Hematopoietic multipotent progenitor cell treated with erythropoietin and hydrocortisone succinate and interleukin-3 and kit ligand, for 8 days (in vitro differentiated cells): Measurements from ENCODE around the gene FSHR.

Experiments
- DNase-seq: peaks from one replicate; pipeline ENCODE4 v3.0.0-alpha.2; 2015

Gene FSHR

DNA sequence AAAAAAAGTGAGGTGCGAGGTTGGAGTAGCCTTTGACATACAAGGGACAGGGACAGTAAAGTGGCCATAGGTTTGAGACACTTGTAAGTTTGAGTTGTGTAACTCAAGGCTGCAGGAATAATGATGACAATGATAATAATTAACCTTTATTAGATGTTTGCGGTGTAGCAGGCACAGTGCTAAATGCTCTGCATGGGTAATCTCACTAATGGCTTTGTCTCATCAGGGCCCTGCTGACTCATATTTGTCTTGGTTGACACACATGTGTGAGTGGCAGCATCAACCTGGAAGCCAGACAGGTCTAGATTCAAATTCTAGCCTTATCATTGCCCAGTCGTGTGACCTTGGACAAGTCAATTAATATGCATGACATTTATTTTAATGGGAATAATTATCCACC lies 126.2 kb downstream of the FSHR start:
- DNase-seq, result no peak

- no peak for DNase-seq
These were observed 127.6 kb downstream of the FSHR start for GRCh38 chr2:49026706-49027105.

DNA sequence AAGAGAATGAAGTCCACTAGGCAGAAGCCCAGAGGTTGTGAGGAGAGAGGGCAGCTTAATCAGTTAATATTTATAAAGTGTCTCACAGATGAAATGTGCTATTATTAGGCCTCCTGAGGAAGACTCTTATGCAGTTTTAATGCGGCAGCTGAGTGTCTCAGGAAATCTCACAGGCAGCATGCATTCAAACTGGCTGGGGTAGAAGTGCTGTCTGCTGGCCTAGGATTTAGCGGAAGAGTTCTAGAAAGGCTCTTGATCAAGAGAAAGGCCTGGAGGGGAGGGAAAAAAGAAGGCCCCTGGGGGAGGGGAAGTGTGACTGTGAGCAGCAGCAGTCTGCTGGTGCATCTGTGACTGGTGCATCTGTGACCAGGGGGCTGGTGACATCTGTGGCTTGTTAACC lies 133.0 kb downstream of the FSHR start:
- no peak for DNase-seq

DNA sequence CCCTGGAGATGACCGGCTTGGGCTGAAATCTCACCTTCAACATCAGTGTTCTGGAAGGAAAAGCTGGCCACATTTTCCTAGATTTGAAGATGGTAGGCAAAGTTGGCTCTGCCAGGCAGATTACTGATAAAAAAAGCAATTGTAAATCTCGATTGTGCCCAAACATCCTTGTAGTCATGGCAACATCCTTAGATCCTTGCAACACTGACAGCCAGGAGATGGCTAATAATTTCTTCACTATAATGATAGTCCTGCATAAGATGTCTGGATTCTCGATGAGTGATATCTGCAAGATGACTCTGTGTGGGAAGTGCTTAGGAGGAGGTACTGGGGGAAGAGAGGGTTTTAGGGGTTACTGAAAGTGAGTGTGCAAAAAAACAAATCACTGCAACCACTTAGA lies 149.1 kb downstream of the FSHR start:
- no peak for DNase-seq

DNA sequence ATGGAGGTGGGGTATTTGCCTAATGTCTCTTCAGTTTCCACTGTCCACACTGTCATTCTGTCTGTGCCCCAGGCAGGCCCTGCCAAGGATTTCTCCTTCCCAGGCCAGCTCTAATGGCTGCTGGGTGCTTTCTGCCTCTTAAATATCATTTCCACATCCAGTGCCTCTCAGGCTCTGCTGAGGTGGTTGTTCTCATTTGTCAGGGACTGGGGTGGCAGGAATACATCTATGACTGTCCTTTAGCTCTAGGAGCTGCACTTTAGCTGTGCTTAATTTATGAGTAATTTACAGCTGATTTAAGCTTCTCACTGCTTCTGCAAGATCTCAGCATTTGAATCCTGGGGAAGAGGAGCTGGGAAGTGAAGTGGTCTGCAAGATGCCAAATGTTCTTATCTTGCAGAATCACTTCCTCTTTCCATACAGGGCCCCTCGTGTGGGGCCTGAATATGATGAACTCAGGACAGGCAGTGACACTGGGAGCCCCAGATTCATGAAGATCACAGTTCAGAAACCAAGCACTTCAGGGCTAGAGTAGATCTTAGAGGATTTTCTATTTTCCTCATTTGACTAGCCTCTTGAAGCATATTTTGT lies 150.2 kb downstream of the FSHR start:
- no peak for DNase-seq

GRCh38 chr2:49003201-49003600 lies 151.1 kb downstream of the FSHR start:
- no peak for DNase-seq

GRCh38 chr2:49002750-49003149 lies 151.6 kb downstream of the FSHR start:
- DNase-seq, result no peak

- no peak for DNase-seq
These were observed 153.6 kb downstream of the FSHR start for GRCh38 chr2:49000695-49001094.

- DNase-seq, result no peak
These were observed 155.9 kb downstream of the FSHR start for GRCh38 chr2:48998449-48998848.

- no peak for DNase-seq
These were observed 160.7 kb downstream of the FSHR start for GRCh38 chr2:48993576-48993975.

DNA sequence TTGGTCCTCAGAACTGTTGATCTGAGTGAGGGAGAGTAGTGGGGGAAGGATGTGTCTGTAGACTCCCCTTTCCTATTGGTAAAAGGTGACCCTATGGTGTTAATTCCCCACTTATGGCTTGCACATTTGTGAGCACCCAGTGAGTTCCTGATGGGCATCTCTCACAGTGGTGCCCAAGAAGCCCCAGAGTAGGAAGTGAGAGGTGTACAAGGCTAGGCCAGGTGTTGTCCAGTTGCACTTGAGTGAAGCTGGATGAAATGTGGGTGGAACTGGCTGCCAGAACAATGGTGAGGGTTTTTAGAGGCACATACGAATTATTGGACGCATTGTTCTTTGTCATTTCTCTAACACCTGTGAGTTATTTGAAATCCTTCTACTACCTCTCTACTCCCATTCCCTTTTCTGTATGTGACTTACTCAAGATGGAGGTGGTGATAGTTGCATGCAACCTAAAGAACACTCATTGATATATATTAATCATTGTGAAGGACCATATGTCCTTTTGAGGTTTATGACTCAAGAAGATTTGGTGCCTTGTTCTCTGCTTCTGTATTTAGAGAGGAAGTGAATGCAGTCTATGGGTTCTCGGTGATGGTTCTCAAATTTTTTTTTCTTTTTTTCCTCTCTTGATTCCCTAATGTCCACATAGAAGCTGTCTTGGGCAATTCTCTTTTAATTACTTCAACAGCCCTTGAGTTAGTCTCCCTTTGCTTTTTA lies 162.7 kb downstream of the FSHR start:
- no peak for DNase-seq

DNA sequence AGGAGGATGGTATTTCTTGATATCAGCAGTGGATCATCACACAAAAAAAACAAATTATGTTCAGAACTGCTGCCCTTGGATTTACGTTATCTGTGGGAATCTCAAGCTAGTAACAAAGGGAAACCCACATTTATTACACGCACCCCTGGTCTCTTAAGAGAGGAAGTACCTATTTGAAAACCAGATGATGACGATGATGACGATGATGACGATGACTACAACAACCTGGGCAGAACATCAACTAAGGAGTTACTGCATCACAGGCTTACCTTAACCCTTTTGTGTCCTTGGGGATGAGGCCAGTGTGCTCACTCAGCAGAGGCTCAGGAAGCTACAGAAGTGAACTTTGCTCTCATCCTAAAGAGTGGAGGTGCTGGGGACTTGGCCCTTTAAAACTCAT lies 169.4 kb downstream of the FSHR start:
- no peak for DNase-seq

GRCh38 chr2:48983551-48983950 lies 170.8 kb downstream of the FSHR start:
- no peak for DNase-seq

- DNase-seq, result no peak
These were observed 171.4 kb downstream of the FSHR start for GRCh38 chr2:48982887-48983435.

GRCh38 chr2:48980846-48981245 lies 173.5 kb downstream of the FSHR start:
- DNase-seq, result no peak

DNA sequence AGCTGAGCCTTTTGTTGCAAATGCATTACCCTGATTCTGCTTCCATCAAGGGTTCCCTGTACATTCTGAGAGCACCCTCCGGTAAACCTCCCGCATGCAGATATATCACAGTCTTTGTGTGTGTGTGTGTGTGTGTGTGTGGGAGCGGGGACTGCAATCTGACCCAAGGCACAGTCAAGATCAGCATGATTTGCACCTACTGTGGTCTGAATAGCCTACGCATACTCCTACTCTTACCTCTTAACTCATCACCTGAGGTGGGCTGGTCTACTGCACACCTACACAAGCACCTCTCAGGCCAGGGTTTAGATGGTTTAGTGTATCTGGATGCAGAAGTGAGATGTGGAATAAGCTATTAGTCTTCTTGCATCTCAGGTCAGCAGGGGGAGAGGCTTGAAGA lies 174.6 kb downstream of the FSHR start:
- no peak for DNase-seq

GRCh38 chr2:48978131-48978530 lies 176.2 kb downstream of the FSHR start:
- DNase-seq, result no peak

DNA sequence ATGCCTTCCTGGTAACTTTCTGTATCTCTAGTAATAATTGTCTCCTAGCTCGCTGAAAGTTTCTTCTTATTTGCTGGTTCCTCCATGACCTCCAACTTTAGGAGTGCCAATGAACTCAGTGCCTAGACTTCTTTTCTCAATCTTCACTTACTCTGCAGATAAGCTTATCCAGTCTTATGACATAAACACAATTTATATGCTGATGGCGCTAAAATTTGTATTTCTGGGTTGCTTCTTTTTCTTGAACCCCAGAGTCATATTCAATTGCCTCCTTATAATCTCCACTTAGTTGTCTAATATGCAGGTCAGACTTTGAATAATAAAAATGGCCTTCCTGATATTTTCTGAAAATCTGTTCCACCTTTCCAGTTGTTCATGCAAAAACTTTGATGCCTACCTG lies 182.5 kb downstream of the FSHR start:
- no peak for DNase-seq

DNA sequence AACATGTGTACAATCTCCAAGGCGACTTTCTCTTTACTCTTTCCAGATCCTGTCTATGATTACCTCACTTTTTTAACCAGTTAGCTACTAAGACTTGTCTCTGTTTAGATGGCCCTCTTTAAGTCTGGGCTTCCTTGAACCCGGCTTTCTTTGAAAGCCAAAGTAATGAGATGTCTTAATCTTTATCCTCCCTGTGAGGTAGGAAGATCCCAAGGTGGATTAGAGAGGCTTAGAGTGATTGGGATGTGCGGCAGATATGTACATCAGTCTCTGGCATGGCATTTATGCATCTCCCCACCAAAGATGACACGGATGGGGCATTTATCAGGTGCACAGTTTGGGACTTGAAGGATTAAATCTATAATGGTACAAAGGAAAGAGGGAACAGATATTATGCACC lies 186.3 kb downstream of the FSHR start:
- DNase-seq, result no peak

- no peak for DNase-seq
These were observed 189.1 kb downstream of the FSHR start for GRCh38 chr2:48965204-48965603.

GRCh38 chr2:48961009-48961408 lies 193.3 kb downstream of the FSHR start:
- no peak for DNase-seq

DNA sequence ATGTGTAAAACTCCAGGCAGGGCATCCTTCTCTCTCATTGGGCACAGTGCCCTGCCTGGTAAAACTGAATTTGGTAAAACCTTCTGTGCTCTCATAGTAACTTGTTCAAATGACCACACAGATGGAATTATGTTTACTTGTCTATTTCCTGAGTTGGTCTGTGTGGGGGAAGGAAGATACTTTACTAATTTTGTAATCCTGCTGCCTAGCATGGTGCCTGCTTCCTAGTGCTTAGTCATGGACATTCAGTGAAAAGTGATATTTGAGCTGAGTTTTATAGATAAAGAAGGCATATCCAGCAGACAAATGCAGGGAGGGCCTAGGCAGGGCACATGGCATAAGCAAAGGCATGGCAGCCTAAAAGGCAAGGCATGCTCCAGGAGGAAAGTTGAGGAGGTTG lies 199.4 kb downstream of the FSHR start:
- DNase-seq, result no peak

DNA sequence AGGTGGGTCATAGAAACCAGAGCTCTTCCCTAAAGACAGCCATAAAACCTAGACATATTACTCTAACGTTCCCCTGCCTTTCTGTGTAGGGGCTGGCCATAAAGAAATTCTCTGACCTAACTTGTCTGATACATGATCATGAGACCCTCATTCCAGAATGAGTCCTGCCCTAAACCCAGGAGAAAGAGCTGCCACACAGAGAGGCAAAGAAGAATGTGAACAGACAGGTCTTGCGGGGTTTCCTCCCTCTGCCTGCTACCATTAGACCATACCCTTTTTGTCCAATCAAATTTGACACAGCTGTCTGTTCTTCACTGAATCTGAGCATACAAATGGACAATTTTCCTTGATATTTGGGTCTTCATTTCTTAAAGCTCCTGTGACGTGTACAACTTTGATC lies 200.0 kb downstream of the FSHR start:
- no peak for DNase-seq

DNA sequence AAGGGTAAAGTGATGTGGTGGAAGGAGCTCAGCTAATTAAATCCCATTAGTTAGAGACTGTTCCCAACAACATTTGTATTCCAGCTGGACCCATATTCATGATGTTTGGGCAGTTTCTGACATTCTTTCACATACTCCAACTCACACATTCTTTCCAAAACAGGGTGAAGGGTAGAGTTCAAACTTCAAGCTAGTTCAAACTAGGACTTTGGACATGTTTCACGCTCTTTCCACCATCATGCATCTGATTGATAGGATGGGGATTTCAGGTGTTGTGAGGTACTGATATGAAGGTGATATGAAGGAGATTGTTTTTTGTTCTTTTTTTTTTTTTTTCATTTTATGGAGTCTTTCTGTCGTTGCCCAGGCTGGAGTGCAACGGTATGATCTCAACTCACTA lies 201.7 kb downstream of the FSHR start:
- no peak for DNase-seq

- DNase-seq, result no peak
These were observed 202.2 kb downstream of the FSHR start for GRCh38 chr2:48952143-48952542.
